GM18499 (cell line): ENCODE data around the gene ARID1B.
"Not testable (repeated sequence)": the region's sequence is repeated elsewhere in the genome, so short reads cannot be mapped to it uniquely, and the experiment has no call there.

Experiments
- ATAC-seq: cut with Tn5 transposase; IDR thresholded peaks from one replicate; pipeline ENCODE4 v1.9.1; 2021; ENCODE audit warnings: moderate number of reproducible peaks; ENCODE audit not compliant: insufficient read depth, unreplicated experiment

The ARID1B gene

GRCh38 chr6:157034436-157035230 is 257.5 kb downstream of the ARID1B start:
- no peak for ATAC-seq

- no peak for ATAC-seq
These were observed 258.4 kb downstream of the ARID1B start for GRCh38 chr6:157035546-157035945.

GRCh38 chr6:157036245-157036711 is 259.1 kb downstream of the ARID1B start:
- ATAC-seq: no peak

- no peak for ATAC-seq
These were observed 260.0 kb downstream of the ARID1B start for GRCh38 chr6:157037165-157037564.

GRCh38 chr6:157038610-157039009 is 261.4 kb downstream of the ARID1B start:
- no peak for ATAC-seq

- not testable (repeated sequence) for ATAC-seq
These were observed 262.5 kb downstream of the ARID1B start for GRCh38 chr6:157039639-157040038.

GRCh38 chr6:157040191-157040590 is 263.0 kb downstream of the ARID1B start:
- ATAC-seq: no peak

GRCh38 chr6:157045831-157046454 is 268.8 kb downstream of the ARID1B start:
- no peak for ATAC-seq

GRCh38 chr6:157046776-157047175 is 269.6 kb downstream of the ARID1B start:
- no peak for ATAC-seq

GRCh38 chr6:157047328-157047727 is 270.1 kb downstream of the ARID1B start:
- no peak for ATAC-seq

GRCh38 chr6:157047951-157048350 is 270.8 kb downstream of the ARID1B start:
- no peak for ATAC-seq

GRCh38 chr6:157049133-157049532 is 272.0 kb downstream of the ARID1B start:
- no peak for ATAC-seq

GRCh38 chr6:157050537-157051265 is 273.5 kb downstream of the ARID1B start:
- no peak for ATAC-seq

- peak; percentile 85 for ATAC-seq
These were observed 277.4 kb downstream of the ARID1B start for GRCh38 chr6:157054531-157054979.

GRCh38 chr6:157055863-157056262 is 278.7 kb downstream of the ARID1B start:
- no peak for ATAC-seq

- ATAC-seq: no peak
These were observed 279.1 kb downstream of the ARID1B start for GRCh38 chr6:157056275-157056674.

- no peak for ATAC-seq
These were observed 281.4 kb downstream of the ARID1B start for GRCh38 chr6:157058574-157058973.

- no peak for ATAC-seq
These were observed 282.6 kb downstream of the ARID1B start for GRCh38 chr6:157059781-157060180.

- no peak for ATAC-seq
These were observed 283.3 kb downstream of the ARID1B start for GRCh38 chr6:157060440-157060952.

- no peak for ATAC-seq
These were observed 284.8 kb downstream of the ARID1B start for GRCh38 chr6:157061770-157062594.
